ENCODE results near the gene ELMO2.
A peak's percentile ranks its signal among the peaks of the same experiment; 100 is the strongest.

Gene ELMO2

GRCh38 chr20:46349742-46350056 is 56.7 kb downstream of the ELMO2 start:
- DNase-seq: no peak

- DNase-seq: peak; percentile 45
Observed at GRCh38 chr20:46349035-46349741, 57.2 kb downstream of the ELMO2 start.

- DNase-seq: no peak
Observed at GRCh38 chr20:46347841-46348803, 58.3 kb downstream of the ELMO2 start.

GRCh38 chr20:46346770-46347169 is 59.6 kb downstream of the ELMO2 start:
- no peak for DNase-seq

- DNase-seq: no peak
Observed at GRCh38 chr20:46344488-46345162, 61.8 kb downstream of the ELMO2 start.

GRCh38 chr20:46343975-46344357 is 62.4 kb downstream of the ELMO2 start:
- no peak for DNase-seq

- DNase-seq: no peak
Observed at GRCh38 chr20:46343348-46343974, 63.0 kb downstream of the ELMO2 start.

- DNase-seq: no peak
Observed at GRCh38 chr20:46342451-46343347, 63.7 kb downstream of the ELMO2 start.

- DNase-seq: no peak
Observed at GRCh38 chr20:46342010-46342378, 64.4 kb downstream of the ELMO2 start.

- DNase-seq: no peak
Observed at GRCh38 chr20:46341074-46342009, 65.1 kb downstream of the ELMO2 start.

GRCh38 chr20:46339037-46339436 is 67.4 kb downstream of the ELMO2 start:
- no peak for DNase-seq

GRCh38 chr20:46336735-46337134 is 69.7 kb downstream of the ELMO2 start:
- DNase-seq: no peak

- no peak for DNase-seq
Observed at GRCh38 chr20:46334303-46334904, 72.0 kb downstream of the ELMO2 start.

GRCh38 chr20:46333161-46333991 is 73.0 kb downstream of the ELMO2 start:
- no peak for DNase-seq

GRCh38 chr20:46332373-46333160 is 73.8 kb downstream of the ELMO2 start:
- no peak for DNase-seq

- DNase-seq: no peak
Observed at GRCh38 chr20:46331611-46332361, 74.6 kb downstream of the ELMO2 start.

GRCh38 chr20:46330831-46331371 is 75.5 kb downstream of the ELMO2 start:
- DNase-seq: no peak
